ENCODE data around the gene ASB1. TPM values are rescaled to one million over a fixed set of nuclear protein-coding genes. Genes with fewer than 3 reads are reported as not detected.

The ASB1 gene
- total and polyA plus RNA-seq, 2 of the 13 experiments (the other 11 are each of a cell fraction or from before 2014, with no cell fraction given), result 48.6 to 49.2 TPM

GRCh38 chr2:238434846-238435751 is 8.4 kb downstream of the ASB1 start (continued):
- no peak for TF ChIP-seq TEF (CRISPR knock-in tag; IDR thresholded peaks at IDR 0.05)
- no peak for TF ChIP-seq TFE3 (CRISPR knock-in tag; IDR thresholded peaks at IDR 0.05)
- TF ChIP-seq ZBTB3 (CRISPR knock-in tag; IDR thresholded peaks at IDR 0.05; ENCODE audit: borderline replicate concordance, low read depth), result no peak
- TF ChIP-seq BCL6 (CRISPR knock-in tag; IDR thresholded peaks at IDR 0.05), result peak; percentile 58
- peak; percentile 64 for TF ChIP-seq MED1 (CRISPR knock-in tag; IDR thresholded peaks at IDR 0.05)
- TF ChIP-seq ZNF570 (CRISPR knock-in tag; IDR thresholded peaks at IDR 0.05; ENCODE audit: borderline replicate concordance), result no peak
- peak; percentile 62 for TF ChIP-seq ZFY (CRISPR knock-in tag; IDR thresholded peaks at IDR 0.05)
- peak; percentile 48; the same call in 1 of the 2 replicates for TF ChIP-seq CTCF (CRISPR knock-in tag; IDR thresholded peaks at IDR 0.05)
- TF ChIP-seq POLR2G (IDR thresholded peaks at IDR 0.05; ENCODE audit: low read depth, low read length), result 0 out of 2 replicates have a peak, but pooled peaks have one; percentile 28
- TF ChIP-seq KDM5A (IDR thresholded peaks at IDR 0.05; ENCODE audit: borderline replicate concordance, low read length), result no peak
- TF ChIP-seq SYNCRIP (IDR thresholded peaks at IDR 0.05; ENCODE audit: insufficient read depth, low read depth, low read length), result no peak
- TF ChIP-seq YEATS4 (CRISPR knock-in tag; IDR thresholded peaks at IDR 0.05; ENCODE audit: borderline replicate concordance), result peak; percentile 59; the same call in 1 of the 2 replicates
- no peak for TF ChIP-seq MLXIP (CRISPR knock-in tag; IDR thresholded peaks at IDR 0.05; ENCODE audit: borderline replicate concordance)
- TF ChIP-seq RBM39 (IDR thresholded peaks at IDR 0.05; ENCODE audit: low read depth, low read length, poor library complexity, severe bottlenecking), result peak; percentile 54
- TF ChIP-seq E2F1 (CRISPR knock-in tag; IDR thresholded peaks at IDR 0.05), result no peak
- TF ChIP-seq HNRNPUL1 (IDR thresholded peaks at IDR 0.05; ENCODE audit: low read depth, low read length), result no peak
- TF ChIP-seq ZNF292 (CRISPR knock-in tag; IDR thresholded peaks at IDR 0.05; ENCODE audit: borderline replicate concordance, low read depth), result peak; percentile 94
- no peak for TF ChIP-seq HES4 (CRISPR knock-in tag; IDR thresholded peaks at IDR 0.05; ENCODE audit: borderline replicate concordance)
- TF ChIP-seq MIER2 (CRISPR knock-in tag; IDR thresholded peaks at IDR 0.05), result no peak

Measured in HepG2 (cell line).